ENCODE measurements around the gene WDFY2.

Gene WDFY2

DNA sequence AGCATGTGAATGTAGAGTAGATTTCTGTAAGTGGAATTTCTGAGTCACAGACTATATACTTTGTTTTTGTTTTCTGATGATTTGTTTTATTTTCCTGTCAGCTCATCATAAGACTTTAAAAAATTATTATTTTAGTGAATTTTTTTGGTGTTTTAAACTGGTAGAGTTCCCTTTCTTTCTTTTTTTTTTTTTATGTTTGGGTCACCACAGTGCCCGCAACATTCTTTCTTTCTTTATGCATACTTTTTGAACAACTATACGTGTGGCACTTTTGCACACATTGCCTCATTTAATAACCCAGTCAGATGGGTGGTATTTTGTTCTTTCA lies 46.0 kb downstream of the WDFY2 start:
- Histone ChIP-seq H3K9ac (ENCODE audit: low read depth, low read length, poor library complexity, severe bottlenecking) (no peak overlapping the region), H3K9me3 (ENCODE audit: insufficient read depth, low read depth, low read length) (no peaks in the 10 kb centered on the region), H3K4me1 (ENCODE audit: insufficient read depth, low read length, poor library complexity, severe bottlenecking) (peaks cover 3% of the 10 kb centered on the region), H3K79me2 (ENCODE audit: insufficient read depth, low read length) (peaks cover 41% of the 10 kb centered on the region), H2AFZ (ENCODE audit: low read length) (no peak overlapping the region), H3K4me3 (ENCODE audit: low read length, poor library complexity, severe bottlenecking) (no peak overlapping the region), H3K36me3 (ENCODE audit: insufficient read depth, low read length) (no peaks in the 10 kb centered on the region), H3K4me2 (ENCODE audit: low read depth, low read length, poor library complexity, severe bottlenecking) (no peak overlapping the region), H3K9me2 (replicated peaks; ENCODE audit: low read depth, low read length) (no peaks in the 10 kb centered on the region), H3K27me3 (ENCODE audit: insufficient read depth, low read length, poor library complexity, severe bottlenecking) (no peaks in the 10 kb centered on the region), H4K20me1 (ENCODE audit: insufficient read depth, low read length, poor library complexity, severe bottlenecking) (no peaks in the 10 kb centered on the region), H3F3A (ENCODE audit: low read depth) (no peaks in the 10 kb centered on the region)
- TF ChIP-seq EZH2phosphoT487 (IDR thresholded peaks at IDR 0.05; ENCODE audit: borderline replicate concordance): no peak
- TF ChIP-seq, protein P1, sequence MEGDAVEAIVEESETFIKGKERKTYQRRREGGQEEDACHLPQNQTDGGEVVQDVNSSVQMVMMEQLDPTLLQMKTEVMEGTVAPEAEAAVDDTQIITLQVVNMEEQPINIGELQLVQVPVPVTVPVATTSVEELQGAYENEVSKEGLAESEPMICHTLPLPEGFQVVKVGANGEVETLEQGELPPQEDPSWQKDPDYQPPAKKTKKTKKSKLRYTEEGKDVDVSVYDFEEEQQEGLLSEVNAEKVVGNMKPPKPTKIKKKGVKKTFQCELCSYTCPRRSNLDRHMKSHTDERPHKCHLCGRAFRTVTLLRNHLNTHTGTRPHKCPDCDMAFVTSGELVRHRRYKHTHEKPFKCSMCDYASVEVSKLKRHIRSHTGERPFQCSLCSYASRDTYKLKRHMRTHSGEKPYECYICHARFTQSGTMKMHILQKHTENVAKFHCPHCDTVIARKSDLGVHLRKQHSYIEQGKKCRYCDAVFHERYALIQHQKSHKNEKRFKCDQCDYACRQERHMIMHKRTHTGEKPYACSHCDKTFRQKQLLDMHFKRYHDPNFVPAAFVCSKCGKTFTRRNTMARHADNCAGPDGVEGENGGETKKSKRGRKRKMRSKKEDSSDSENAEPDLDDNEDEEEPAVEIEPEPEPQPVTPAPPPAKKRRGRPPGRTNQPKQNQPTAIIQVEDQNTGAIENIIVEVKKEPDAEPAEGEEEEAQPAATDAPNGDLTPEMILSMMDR (conservative IDR thresholded peaks at IDR 0.05; ENCODE audit: low read length): no peak

GRCh38 chr13:51632591-51633362 lies 48.5 kb downstream of the WDFY2 start:
- no peaks in the 10 kb centered on the region for H3F3A ChIP-seq (ENCODE audit: low read depth)
- no peak overlapping the region for H3K4me2 ChIP-seq (ENCODE audit: low read depth, low read length, poor library complexity, severe bottlenecking)
- TF ChIP-seq EZH2phosphoT487 (IDR thresholded peaks at IDR 0.05; ENCODE audit: borderline replicate concordance): no peak
- TF ChIP-seq, protein P1 (conservative IDR thresholded peaks at IDR 0.05; ENCODE audit: low read length): no peak
- peaks cover 54% of the 10 kb centered on the region for H3K79me2 ChIP-seq (ENCODE audit: insufficient read depth, low read length)
- no peak overlapping the region for H3K9ac ChIP-seq (ENCODE audit: low read depth, low read length, poor library complexity, severe bottlenecking)
- no peak overlapping the region for H3K4me3 ChIP-seq (ENCODE audit: low read length, poor library complexity, severe bottlenecking)
- no peak overlapping the region for H2AFZ ChIP-seq (ENCODE audit: low read length)
- H3K36me3 ChIP-seq (ENCODE audit: insufficient read depth, low read length): no peaks in the 10 kb centered on the region
- H3K4me1 ChIP-seq (ENCODE audit: insufficient read depth, low read length, poor library complexity, severe bottlenecking): peaks cover 6% of the 10 kb centered on the region
- H3K27me3 ChIP-seq (ENCODE audit: insufficient read depth, low read length, poor library complexity, severe bottlenecking): no peaks in the 10 kb centered on the region
- no peaks in the 10 kb centered on the region for H3K9me2 ChIP-seq (replicated peaks; ENCODE audit: low read depth, low read length)
- H3K9me3 ChIP-seq (ENCODE audit: insufficient read depth, low read depth, low read length): no peaks in the 10 kb centered on the region
- H4K20me1 ChIP-seq (ENCODE audit: insufficient read depth, low read length, poor library complexity, severe bottlenecking): peaks cover 3% of the 10 kb centered on the region

DNA sequence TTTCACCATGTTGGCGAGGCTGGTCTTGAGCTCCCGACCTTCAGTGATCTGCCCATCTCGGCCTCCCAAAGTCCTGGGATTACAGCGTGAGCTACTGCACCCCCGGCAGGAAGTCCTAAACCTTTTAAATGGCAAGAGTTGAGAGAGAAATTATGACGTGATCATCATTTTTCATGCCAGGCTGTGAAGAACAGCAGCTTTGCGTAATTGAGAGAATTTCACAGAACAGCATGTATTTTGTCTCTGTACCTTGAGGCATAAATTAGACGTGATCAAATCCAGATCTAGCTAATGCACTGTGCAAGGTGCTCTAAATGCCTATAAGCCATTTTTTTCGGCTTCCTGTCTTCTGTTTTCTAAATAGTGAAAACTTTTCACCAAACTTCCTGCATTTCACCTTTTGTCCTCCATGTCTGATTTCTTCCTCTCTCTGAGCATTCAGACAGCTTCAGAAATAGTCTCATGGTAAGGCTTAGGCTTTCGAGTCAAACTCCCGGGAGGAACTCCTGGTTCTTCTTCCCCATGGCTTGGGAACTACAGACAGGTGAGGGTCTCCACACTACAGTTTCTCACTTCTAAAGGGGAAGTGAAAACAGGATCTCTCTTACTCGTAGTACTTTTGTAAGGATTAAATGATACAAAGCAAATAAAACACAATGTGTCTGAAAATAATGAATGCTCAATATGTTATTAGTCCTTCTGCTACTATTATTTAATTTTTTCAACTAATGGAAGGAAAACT lies 51.0 kb downstream of the WDFY2 start:
- Histone ChIP-seq H3K9me3 (ENCODE audit: insufficient read depth, low read depth, low read length) (no peaks in the 10 kb centered on the region), H4K20me1 (ENCODE audit: insufficient read depth, low read length, poor library complexity, severe bottlenecking) (peaks cover 5% of the 10 kb centered on the region), H3K4me2 (ENCODE audit: low read depth, low read length, poor library complexity, severe bottlenecking) (no peak overlapping the region), H3K36me3 (ENCODE audit: insufficient read depth, low read length) (no peaks in the 10 kb centered on the region), H2AFZ (ENCODE audit: low read length) (no peak overlapping the region), H3K79me2 (ENCODE audit: insufficient read depth, low read length) (peaks cover 57% of the 10 kb centered on the region), H3K4me3 (ENCODE audit: low read length, poor library complexity, severe bottlenecking) (no peak overlapping the region), H3K4me1 (ENCODE audit: insufficient read depth, low read length, poor library complexity, severe bottlenecking) (peaks cover 6% of the 10 kb centered on the region), H3K9me2 (replicated peaks; ENCODE audit: low read depth, low read length) (no peaks in the 10 kb centered on the region), H3F3A (ENCODE audit: low read depth) (no peaks in the 10 kb centered on the region), H3K27me3 (ENCODE audit: insufficient read depth, low read length, poor library complexity, severe bottlenecking) (no peaks in the 10 kb centered on the region), H3K9ac (ENCODE audit: low read depth, low read length, poor library complexity, severe bottlenecking) (no peak overlapping the region)
- TF ChIP-seq EZH2phosphoT487 (IDR thresholded peaks at IDR 0.05; ENCODE audit: borderline replicate concordance): no peak
- TF ChIP-seq, protein P1 (conservative IDR thresholded peaks at IDR 0.05; ENCODE audit: low read length): no peak
